ENCODE results near the gene OR2Y1. TPM values are rescaled to one million over a fixed set of nuclear protein-coding genes. Genes with fewer than 3 reads are reported as not detected.
"Not testable (repeated sequence)": the region's sequence is repeated elsewhere in the genome, so short reads cannot be mapped to it uniquely, and the experiment has no call there.

Gene OR2Y1, protein sequence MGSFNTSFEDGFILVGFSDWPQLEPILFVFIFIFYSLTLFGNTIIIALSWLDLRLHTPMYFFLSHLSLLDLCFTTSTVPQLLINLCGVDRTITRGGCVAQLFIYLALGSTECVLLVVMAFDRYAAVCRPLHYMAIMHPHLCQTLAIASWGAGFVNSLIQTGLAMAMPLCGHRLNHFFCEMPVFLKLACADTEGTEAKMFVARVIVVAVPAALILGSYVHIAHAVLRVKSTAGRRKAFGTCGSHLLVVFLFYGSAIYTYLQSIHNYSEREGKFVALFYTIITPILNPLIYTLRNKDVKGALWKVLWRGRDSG
- total RNA-seq (2021) = not detected in 2 replicates
- not detected for Bru-seq, nascent RNA
- percentile 20 among the genes with signal in this experiment for BruChase-seq, experiment 1, labeled RNA remaining after a 2-hour chase
- not detected for BruChase-seq, experiment 2, labeled RNA remaining after a 6-hour chase
- long read RNA-seq = 0 reads

DNA sequence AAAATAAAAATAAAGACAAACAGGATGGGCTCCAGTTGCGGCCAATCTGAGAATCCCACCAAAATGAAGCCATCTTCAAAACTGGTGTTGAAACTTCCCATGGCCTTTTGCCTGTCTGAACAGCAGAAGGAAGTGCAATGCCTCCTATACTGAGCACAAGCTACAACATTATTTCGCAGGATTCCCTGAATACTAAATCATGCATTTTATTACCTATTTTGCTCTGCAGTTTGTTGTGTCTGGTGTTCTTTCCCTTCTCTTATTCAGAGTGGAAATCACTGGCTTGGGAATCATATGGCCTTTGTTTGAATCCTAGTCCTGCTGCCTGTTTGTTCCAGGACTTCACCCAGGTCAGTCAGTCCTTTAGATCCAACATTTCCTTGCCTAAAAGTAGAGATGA lies at the start of gene OR2Y1:
Gene OR2Y1, minus strand, starts transcription at position 101 of the 400 bp plus-strand sequence. Its CDS starts 0 bp downstream, at position 101.
- Histone ChIP-seq H2AFZ (no peak within 1 kb of the TSS), H3K27ac (no peak within 1 kb of the TSS), H3F3A (ENCODE audit: insufficient read depth, low read depth) (no peaks in the 10 kb centered on the region), H3K9me3 (ENCODE audit: insufficient read depth, low read depth) (no peaks in the 10 kb centered on the region), H3K9me2 (ENCODE audit: insufficient read depth) (no peaks in the 10 kb centered on the region), H3K79me2 (ENCODE audit: low read depth) (no peaks in the 10 kb centered on the region), H3K27me3 (ENCODE audit: insufficient read depth, low read depth) (peaks cover 94% of the 10 kb centered on the region), H3K4me3 (no peak within 1 kb of the TSS), H4K20me1 (ENCODE audit: insufficient read depth) (no peaks in the 10 kb centered on the region), H3K4me1 (replicated peaks; ENCODE audit: insufficient read depth) (no peaks in the 10 kb centered on the region), H3K36me3 (ENCODE audit: low read depth) (no peaks in the 10 kb centered on the region), H3K4me2 (no peak within 1 kb of the TSS)
- no peak for DNase-seq
- no TSS peak for BruUV-seq (replicated peaks)
- ChIA-PET POLR2A (ENCODE audit: unreplicated experiment) (no interaction called here), CTCF (no interaction called here)
- TF ChIP-seq EZH2 (IDR thresholded peaks at IDR 0.05; ENCODE audit: low read depth) = no peak
- TF ChIP-seq, protein P1, sequence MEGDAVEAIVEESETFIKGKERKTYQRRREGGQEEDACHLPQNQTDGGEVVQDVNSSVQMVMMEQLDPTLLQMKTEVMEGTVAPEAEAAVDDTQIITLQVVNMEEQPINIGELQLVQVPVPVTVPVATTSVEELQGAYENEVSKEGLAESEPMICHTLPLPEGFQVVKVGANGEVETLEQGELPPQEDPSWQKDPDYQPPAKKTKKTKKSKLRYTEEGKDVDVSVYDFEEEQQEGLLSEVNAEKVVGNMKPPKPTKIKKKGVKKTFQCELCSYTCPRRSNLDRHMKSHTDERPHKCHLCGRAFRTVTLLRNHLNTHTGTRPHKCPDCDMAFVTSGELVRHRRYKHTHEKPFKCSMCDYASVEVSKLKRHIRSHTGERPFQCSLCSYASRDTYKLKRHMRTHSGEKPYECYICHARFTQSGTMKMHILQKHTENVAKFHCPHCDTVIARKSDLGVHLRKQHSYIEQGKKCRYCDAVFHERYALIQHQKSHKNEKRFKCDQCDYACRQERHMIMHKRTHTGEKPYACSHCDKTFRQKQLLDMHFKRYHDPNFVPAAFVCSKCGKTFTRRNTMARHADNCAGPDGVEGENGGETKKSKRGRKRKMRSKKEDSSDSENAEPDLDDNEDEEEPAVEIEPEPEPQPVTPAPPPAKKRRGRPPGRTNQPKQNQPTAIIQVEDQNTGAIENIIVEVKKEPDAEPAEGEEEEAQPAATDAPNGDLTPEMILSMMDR (conservative IDR thresholded peaks at IDR 0.05) = no peak
- intact Hi-C loops (cut with micrococcal nuclease; ENCODE audit: unreplicated experiment) = no loop called here

DNA sequence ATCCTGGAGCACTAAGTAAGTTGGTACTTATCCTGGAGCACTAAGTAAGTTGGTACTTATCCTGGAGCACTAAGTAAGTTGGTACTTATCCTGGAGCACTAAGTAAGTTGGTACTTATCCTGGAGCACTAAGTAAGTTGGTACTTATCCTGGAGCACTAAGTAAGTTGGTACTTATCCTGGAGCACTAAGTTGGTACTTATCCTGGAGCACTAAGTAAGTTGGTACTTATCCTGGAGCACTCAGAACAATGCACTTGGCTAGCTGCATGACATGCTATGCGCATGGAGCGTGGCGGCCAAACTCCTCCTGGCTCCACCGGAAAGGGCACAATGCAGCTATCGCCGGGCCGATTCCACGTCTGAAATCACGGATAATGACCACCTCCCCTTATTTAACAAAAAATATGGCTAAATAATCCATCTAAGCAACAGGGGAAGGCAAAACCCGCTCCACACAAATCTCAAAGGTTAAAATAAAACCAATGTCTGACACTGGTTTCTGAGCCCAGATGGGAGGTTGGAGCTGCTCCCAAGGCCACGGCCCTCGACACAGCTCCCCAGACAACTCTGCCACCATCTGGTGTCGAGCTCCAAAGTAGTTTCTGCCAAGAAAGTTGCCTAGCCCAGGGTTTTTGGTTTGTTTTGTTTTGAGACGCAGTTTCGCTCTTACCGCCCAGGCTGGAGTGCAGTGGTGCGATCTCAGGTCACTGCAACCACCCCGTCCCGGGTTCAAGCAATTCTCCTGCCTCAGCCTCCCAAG lies 49.0 kb upstream of the OR2Y1 start:
- H4K20me1 ChIP-seq (ENCODE audit: insufficient read depth); H3K9me2 ChIP-seq (ENCODE audit: insufficient read depth); H3K36me3 ChIP-seq (ENCODE audit: low read depth); H3K4me3 ChIP-seq; BruUV-seq (replicated peaks); H2AFZ ChIP-seq; H3K27me3 ChIP-seq (ENCODE audit: insufficient read depth, low read depth); H3K27ac ChIP-seq; intact Hi-C loops (cut with micrococcal nuclease; ENCODE audit: unreplicated experiment); CTCF ChIA-PET; H3K79me2 ChIP-seq (ENCODE audit: low read depth); H3K4me2 ChIP-seq; POLR2A ChIA-PET (ENCODE audit: unreplicated experiment); DNase-seq; H3K9me3 ChIP-seq (ENCODE audit: insufficient read depth, low read depth): not testable (repeated sequence)
- Histone ChIP-seq H3F3A (ENCODE audit: insufficient read depth, low read depth) (peaks cover 18% of the 10 kb centered on the region; the same call in 1 of the 2 replicates), H3K4me1 (replicated peaks; ENCODE audit: insufficient read depth) (peaks cover 16% of the 10 kb centered on the region)

DNA sequence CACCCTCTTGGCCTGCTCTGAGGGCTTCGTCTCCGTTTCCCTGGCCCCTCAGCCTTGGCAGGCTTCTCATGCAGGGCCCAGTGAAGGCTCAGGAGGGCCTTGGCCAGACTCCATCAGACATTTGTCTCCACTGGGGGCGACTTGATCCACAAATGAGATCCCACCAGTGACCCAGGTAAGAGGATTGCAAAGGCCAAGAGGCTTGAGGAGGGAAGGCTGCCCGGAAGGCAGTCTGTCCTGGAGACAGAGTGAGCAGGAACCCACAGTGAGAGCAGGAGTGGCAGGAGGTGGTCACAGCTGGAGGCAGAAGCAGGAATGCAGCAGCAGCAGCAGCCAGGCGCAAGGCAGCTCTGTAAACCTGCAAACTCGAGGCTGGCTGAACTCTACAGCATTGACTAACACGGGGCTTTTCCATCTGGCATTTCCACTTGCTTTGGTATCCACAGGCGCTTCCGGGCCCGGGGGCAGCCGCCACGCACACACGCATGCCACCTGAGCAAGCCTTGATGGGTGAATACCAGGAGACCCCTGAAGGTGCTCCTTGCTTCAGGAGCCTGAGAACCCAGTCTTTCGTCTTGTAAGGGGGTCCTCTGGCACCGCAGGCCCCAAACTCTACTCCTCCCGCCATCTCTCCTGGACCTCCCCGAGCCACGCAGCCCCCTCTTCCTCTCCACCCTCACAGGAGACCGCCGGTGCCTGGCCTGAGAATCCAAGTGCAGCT lies 48.0 kb upstream of the OR2Y1 start:
- Histone ChIP-seq H4K20me1 (ENCODE audit: insufficient read depth) (peaks cover under 1% of the 10 kb centered on the region), H3K27ac (no peak overlapping the region), H3K4me3 (no peak overlapping the region), H3K9me2 (ENCODE audit: insufficient read depth) (no peaks in the 10 kb centered on the region), H3K79me2 (ENCODE audit: low read depth) (peaks cover 6% of the 10 kb centered on the region; the same call in 1 of the 2 replicates), H3K4me1 (replicated peaks; ENCODE audit: insufficient read depth) (peaks cover 16% of the 10 kb centered on the region), H3K4me2 (no peak overlapping the region), H3K9me3 (ENCODE audit: insufficient read depth, low read depth) (no peaks in the 10 kb centered on the region), H3K27me3 (ENCODE audit: insufficient read depth, low read depth) (no peaks in the 10 kb centered on the region), H3K36me3 (ENCODE audit: low read depth) (no peaks in the 10 kb centered on the region; the same call in 1 of the 2 replicates), H2AFZ (no peak overlapping the region), H3F3A (ENCODE audit: insufficient read depth, low read depth) (peaks cover 18% of the 10 kb centered on the region; the same call in 1 of the 2 replicates)
- no peak for DNase-seq
- BruUV-seq (replicated peaks) = no TSS peak
- TF ChIP-seq EZH2 (IDR thresholded peaks at IDR 0.05; ENCODE audit: low read depth) = no peak
- TF ChIP-seq, protein P1 (conservative IDR thresholded peaks at IDR 0.05) = no peak
- POLR2A ChIA-PET (ENCODE audit: unreplicated experiment) = no interaction called here
- CTCF ChIA-PET = no interaction called here
- intact Hi-C loops (cut with micrococcal nuclease; ENCODE audit: unreplicated experiment) = no loop called here
